Body of pancreas (tissue), 4 donors: ENCODE measurements around the gene DAPK2.

Experiments used
- POLR2A ChIP-seq, 3 donors: fragments of 450-650 bp; IDR thresholded peaks; one replicate each; pipeline ENCODE4 v1.6.1; 2016; ENCODE audit warnings: antibody characterized with exemption in 3 of 3, mild to moderate bottlenecking in 2 of 3
- TF ChIP-seq, protein P1 (sequence below), 7 experiments: fragments of 450-650 bp in 4 of 7; fragments of 200-600 bp in 3 of 7; sonication (generic) in 3 of 7; IDR thresholded peaks; one replicate each; pipeline ENCODE4 v1.5.1; 2016 to 2019; ENCODE audit warnings: antibody characterized with exemption in 7 of 7

DNA sequence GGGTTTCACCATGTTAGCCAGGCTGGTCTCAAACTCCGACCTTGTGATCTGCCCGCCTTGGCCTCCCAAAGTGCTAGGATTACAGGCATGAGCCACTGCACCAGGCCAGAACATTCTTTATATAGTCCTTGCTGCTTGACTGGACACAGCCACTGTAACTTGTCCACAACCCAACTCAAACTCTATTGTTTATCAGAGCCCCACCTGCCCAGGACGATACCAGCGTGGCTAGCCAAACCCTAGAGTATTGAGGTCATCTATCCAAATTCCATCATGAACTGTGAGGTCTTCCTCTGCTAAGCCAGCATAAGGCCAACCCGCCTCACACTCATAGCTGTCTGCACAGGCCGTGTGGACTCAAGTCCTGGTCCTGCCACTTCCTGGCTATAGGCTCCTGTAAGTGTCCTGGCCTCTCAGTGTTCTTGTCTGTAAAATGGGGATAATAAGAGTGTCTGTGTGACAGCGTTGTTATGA is 63.9 kb downstream of the DAPK2 start:
- TF ChIP-seq POLR2A (IDR thresholded peaks at IDR 0.05) = no peak
- TF ChIP-seq, protein P1, sequence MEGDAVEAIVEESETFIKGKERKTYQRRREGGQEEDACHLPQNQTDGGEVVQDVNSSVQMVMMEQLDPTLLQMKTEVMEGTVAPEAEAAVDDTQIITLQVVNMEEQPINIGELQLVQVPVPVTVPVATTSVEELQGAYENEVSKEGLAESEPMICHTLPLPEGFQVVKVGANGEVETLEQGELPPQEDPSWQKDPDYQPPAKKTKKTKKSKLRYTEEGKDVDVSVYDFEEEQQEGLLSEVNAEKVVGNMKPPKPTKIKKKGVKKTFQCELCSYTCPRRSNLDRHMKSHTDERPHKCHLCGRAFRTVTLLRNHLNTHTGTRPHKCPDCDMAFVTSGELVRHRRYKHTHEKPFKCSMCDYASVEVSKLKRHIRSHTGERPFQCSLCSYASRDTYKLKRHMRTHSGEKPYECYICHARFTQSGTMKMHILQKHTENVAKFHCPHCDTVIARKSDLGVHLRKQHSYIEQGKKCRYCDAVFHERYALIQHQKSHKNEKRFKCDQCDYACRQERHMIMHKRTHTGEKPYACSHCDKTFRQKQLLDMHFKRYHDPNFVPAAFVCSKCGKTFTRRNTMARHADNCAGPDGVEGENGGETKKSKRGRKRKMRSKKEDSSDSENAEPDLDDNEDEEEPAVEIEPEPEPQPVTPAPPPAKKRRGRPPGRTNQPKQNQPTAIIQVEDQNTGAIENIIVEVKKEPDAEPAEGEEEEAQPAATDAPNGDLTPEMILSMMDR (IDR thresholded peaks at IDR 0.05) = no peak
